Jurkat, Clone E6-1 (cell line): ENCODE measurements around the gene TOM1. TPM values are rescaled to one million over a fixed set of nuclear protein-coding genes. Genes with fewer than 3 reads are reported as not detected.

Source experiments
- DNase-seq: peaks from one replicate; pipeline ENCODE4 v3.0.0-alpha.2; 2011; ENCODE audit warnings: low read depth, low spot score
- H3K4me3 ChIP-seq: 2 replicates; pipeline ENCODE4 v1.5.1; 2011; ENCODE audit warnings: mild to moderate bottlenecking, low read length, control low read depth, moderate library complexity
- polyA plus RNA-seq: library from polyadenylated mRNA; unstranded; fragments of >200 nt; gene quantifications from one replicate; pipeline ENCODE4 v1.2.1, GENCODE V29; 2012; ENCODE audit warnings: missing spikeins; ENCODE audit not compliant: insufficient read length, insufficient read depth

TOM1 gene
- 23.6 TPM for polyA plus RNA-seq

DNA sequence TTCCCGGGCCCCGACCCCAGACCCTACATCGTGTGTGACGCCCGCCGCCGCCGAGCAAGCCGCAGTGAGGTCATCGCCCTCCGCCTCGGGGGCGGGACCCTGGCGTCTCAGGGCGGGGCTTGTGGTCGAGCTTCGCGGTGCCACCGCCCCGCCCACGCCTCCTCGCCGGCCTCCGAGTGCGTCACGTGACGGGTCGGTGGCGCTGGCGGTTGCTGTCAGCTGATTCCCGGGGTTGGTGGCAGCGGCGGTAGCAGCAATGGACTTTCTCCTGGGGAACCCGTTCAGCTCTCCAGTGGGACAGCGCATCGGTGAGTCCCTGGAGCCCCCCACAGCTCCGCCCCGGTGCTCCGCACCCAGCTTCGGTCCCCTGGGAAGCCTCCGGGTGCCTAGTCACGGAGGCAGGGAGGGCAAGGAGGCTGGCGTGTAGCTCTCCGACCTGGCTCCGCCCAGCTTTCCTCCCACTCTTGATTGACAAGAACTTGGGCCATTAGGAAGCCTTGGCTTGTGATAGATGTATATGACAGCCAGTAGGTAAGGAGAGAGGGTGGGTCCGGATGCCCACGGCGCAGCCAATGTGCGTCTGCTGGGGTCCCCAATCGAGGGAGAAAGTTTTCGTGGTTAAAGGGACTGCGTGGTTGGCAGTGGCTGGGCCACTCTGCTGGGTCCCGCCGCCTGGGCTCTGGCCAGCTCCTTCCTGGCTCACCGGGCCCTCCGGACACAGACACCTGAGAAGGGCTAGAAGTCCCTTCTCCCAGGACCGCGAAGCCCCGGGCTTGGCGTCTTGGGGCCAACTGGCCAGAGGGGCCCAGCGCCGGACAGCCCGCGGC, at the start of gene TOM1:
TOM1 (plus strand) TSS at position 222 of the 827 bp plus-strand sequence; CDS start at position 257, 35 bp downstream.
- peak; percentile 99 for DNase-seq
- H3K4me3 ChIP-seq: peak within 1 kb of the TSS; percentile 84

DNA sequence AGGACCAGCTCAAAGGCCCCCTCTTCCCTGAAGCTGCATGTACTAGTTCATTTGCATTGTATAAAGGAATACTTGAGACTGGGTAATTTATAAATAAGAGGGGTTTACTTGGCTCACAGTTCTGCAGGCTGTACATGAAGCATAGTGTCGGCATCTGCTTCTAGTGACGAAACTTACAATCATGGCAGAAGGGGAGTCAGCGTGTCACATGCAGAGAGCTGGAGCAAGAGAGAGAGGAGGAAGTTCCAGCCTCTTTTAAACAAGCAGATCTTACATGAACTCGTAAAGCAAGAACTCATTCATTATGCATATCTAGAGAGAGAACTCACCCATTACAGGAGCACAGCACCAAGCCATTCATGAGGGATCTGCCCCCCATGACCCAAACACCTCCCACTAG, 49.5 kb upstream of the TOM1 start:
- no peak for DNase-seq

DNA sequence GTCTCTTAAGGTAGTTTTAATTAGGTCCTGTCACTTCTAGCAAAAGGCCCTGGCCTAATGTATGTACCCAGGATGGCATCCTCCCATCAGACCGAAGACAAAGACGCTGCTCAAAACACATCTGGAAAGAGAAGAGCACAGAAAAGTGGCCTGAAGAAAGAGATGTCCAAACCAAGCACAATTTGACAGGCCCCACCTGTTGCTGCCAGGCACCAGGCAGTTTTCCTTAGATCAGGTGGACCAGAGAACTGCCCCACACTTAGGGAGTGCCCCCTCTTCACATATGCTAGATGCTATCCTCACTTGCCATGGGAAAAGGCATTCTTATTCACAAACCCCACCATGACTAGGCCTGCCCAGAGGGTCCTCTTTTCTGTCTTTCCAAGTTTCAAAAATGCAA, 45.7 kb upstream of the TOM1 start:
- no peak overlapping the region for H3K4me3 ChIP-seq
- no peak for DNase-seq

More for the DNA sequence above, 49.5 kb upstream of the TOM1 start:
- H3K4me3 ChIP-seq: no peak overlapping the region

DNA sequence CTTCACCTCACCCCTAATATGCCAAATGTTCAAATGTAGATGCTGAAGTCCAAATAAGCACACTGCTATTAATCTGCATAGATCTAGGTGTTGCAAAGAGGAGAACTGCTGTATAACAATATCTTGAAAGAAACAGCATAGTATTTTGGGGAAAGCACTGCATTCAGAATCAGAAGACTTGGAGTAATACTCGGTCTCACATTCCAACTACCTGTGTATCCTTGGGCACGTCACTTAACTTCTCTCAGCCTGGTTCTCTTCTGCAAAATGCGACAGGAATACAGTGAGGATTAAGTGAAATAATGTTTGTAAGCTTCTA, 42.7 kb upstream of the TOM1 start:
- DNase-seq: no peak
- H3K4me3 ChIP-seq: peak overlapping the region; percentile 64

DNA sequence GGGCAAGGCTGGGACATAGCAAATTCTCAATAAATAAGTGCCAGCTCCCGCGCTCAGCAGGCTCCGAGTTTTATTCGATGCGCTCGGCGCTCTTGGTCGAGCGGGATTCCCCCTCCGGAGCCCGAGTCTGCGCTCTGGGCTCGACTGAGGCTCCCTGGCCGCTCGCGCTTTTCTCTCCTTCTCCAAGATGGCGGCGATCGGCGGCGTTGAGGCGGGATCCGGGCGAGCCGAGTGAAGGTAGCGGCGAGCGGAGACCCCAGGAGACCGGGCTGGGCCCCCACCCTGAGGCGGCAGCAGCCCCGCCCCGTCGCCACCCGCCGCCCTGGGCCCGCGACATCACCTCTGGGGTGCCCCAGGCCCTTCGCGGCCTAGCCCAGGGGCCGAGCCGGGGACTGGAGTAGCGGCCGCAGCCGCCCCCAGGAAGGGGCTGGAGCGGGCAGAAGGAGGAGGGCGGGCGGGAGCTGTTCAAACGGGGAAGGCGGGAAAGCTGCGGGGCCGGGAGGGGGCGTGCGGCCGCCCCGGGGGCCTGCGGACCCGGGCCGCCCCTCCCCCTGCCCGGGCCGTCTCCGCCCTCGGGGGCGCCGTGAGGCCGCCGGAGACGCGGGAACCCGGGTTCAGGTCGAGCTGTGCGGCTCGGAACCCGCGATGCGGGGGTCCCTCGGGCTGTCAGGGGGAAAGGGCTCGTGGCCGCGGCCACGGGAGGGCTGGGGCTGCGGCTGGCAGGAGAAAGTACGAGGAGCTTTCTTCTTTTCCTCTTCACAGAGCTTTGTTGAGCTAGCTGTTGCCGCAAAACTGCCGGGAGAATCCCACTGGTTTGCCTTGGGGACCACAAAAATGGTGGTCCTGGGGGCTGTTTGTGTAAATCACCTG, 42.1 kb upstream of the TOM1 start, which contains the start of gene HMGXB4:
HMGXB4 (plus strand) TSS at position 173 of the 870 bp plus-strand sequence. CDS start 4,898 bp downstream, outside the sequence.
- H3K4me3 ChIP-seq: peak within 1 kb of the TSS; percentile 64
- peak; percentile 85 for DNase-seq

DNA sequence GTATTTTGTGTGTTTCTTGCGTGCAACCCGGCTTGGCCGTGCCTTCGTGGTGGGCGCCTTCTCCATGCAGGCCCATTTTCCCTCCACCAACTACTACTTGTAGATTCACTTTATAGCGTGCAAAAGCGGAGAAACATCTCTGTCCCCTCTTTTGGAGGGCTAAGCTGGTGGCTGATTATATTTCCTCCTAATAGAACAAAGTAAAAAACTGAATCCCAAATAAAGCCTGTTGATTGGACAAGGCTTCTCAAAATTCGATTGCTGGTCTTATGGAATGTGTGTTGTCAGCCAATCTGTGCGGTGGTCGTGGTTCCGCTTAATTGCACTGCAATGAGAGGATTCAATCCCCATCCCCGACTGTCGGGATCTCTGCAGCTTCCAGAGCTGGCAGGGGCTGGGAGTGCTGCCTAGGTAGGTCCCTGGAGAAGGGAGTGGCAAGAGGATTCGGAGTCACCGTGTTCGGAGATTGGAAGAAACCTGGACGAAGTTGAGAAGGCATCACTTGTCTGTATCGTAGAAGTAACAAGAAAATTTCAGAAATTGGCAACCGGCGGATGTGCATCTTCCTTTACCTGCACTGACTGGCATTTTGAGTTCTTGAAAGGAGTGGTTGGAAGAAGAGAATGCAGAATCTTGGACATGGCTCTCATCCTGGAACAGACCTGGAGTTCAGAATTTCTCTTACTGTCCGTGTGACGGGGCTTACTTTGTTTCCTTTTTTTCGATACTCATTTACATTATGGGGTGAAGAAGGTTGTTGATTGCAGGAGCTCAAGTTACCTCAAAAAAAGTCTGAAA, 41.3 kb upstream of the TOM1 start:
- DNase-seq: no peak
- peak overlapping the region; percentile 64 for H3K4me3 ChIP-seq

DNA sequence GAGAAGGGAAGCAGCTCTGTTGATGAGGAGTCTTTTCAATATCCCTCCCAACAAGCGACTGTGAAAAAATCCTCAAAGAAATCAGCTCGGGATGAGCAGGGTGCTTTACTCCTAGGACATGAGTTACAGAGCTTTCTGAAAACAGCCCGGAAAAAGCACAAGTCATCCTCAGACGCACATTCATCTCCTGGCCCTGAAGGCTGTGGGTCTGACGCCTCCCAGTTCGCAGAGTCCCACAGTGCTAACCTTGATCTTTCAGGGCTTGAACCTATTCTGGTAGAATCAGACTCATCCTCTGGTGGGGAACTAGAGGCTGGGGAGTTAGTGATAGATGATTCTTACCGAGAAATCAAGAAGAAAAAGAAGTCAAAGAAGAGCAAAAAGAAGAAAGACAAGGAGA, 34.7 kb upstream of the TOM1 start:
- no peak overlapping the region for H3K4me3 ChIP-seq
- DNase-seq: no peak

DNA sequence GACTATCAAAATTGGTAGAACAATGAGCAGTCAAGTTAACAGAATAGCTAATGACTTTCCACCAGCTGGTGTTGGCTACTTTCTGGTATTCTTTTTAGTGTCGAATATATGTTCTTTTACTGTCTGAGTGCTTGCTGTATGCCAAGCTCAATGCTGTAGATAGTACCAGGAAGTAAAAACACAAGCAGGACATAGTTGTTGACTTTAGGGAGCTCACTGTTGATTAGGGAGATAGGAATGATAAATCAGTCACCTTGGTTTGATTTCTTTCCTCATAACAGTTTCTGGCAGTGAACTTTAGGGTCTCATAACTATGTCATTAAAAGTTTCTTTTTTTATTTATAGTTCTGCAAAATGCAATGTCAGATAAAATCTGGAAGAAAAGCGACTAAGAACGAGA, 33.4 kb upstream of the TOM1 start:
- no peak overlapping the region for H3K4me3 ChIP-seq
- DNase-seq: no peak

DNA sequence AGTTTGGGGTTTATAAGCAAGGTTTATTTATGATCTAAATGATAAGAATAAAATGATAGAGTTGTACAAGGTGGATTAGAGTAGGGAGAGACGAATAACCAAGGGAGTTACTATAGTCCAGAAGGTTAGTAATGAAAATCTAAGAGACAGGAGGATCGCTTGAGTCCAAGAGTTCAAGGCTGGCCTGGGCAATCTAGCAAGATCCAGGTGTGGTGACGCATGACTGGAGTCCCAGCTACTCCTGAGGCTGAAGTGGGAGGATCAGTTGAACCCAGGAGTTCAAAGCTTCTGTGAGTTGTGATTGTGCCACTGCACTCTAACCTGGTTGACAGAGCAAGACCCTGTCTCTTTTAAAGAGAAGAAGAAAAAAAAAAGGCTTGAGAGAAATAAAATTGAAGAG, 30.1 kb upstream of the TOM1 start:
- no peak for DNase-seq
- H3K4me3 ChIP-seq: no peak overlapping the region

DNA sequence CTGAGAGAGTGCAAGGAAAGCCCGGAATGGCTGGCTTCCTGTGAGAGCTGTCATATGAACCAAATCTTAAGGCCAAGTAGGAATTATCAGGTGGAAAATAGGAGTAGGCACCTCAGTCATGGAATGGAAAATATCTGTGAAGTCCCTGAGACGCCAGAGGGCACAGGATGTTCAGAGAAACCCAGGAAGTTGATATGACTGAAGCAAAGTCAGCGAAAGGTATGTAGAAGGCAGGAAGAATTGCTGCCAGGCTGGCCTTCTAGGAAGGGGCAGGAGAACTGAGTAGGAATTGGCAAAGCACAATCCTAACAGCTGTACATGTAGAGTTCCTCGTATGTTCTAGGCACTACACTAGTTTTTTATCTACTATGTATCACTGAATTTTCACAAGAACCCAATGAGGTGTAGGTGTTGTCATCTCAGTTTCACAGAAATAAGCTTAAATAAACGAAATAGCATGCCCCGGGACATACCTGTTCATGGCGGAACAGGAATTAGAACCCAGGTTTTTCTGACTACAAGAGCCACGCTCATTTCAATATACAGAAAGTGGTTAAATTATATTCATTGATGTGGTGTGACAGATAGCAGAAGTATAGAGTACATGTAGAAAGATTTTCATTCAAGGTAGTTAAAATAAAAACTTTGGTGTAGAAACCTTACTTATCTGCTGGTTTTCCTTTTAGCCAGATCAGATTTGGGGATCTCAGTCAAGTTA, 25.4 kb upstream of the TOM1 start:
- H3K4me3 ChIP-seq: no peak overlapping the region
- DNase-seq: no peak

DNA sequence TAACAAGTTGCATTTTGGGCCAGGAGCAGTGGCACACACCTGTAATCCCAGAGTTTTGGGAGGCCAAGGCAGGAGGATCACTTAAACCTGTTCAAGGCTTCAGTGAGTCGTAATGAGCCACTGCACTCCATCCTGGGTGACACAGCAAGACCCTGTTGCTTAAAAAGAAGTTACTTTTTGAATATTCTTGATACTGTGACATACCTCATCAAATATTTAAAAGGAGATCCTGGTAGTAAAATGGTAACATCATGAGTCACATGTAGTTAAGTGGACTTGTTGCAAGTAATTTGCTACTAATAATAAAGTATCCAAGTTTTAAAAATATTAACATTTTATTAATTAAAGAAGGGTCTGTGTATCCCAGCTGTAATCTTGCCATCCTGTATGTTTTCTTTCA, 24.1 kb upstream of the TOM1 start:
- H3K4me3 ChIP-seq: no peak overlapping the region
- no peak for DNase-seq

DNA sequence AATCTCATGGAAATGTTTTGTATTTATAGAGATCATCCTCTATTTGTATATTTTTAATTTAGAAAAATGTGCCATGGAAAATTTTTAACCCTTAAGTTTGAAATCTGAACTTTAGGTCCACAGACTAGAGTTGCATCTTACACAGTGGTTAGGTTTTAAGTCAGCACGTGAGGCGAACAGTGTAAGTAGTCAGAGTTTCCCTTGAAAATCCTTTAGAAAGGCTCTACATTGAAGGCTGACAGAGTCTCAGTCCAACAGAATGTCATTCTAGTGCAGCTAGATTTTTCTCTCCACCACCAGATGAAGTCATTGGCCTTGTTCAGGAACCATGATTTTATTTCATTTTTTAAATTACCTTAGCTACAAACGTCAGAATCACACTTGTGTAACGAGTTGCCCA, 23.7 kb upstream of the TOM1 start:
- DNase-seq: no peak
- no peak overlapping the region for H3K4me3 ChIP-seq

DNA sequence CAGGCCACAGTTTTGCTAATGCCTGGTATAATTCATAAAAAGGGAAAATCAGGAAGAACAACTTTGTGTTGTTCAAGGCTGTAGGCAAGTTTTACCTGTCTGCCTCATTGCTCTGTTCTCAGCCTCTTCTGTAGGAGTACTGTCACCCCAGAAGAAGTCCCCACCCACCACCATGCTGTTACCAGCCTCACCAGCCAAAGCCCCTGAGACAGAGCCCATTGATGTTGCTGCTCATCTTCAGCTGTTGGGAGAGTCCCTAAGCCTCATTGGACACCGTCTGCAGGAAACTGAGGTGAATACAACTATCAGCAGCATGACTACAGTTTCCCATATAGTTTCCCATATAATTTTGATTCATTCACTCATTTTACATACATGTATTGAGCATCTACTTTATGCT, 11.6 kb upstream of the TOM1 start:
- no peak overlapping the region for H3K4me3 ChIP-seq

DNA sequence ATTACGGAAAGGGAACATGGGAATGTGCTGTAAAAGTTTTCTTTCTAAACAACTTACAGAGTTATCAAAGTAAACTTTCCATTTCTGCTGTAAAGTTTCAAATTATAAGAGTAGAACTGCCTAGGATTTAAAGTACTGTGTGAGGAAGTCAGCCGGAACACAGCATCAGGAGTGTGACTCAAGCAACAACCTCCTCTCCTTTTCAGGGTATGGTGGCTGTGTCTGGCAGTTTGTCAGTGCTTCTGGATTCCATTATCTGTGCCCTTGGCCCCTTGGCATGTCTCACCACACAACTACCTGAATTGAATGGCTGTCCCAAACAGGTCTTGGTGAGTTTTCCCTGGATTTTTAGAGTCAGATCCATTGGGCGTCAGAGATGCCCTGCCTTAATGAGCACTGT, 6.9 kb upstream of the TOM1 start:
- H3K4me3 ChIP-seq: no peak overlapping the region
- no peak for DNase-seq

More for the DNA sequence above, 11.6 kb upstream of the TOM1 start:
- DNase-seq: no peak

DNA sequence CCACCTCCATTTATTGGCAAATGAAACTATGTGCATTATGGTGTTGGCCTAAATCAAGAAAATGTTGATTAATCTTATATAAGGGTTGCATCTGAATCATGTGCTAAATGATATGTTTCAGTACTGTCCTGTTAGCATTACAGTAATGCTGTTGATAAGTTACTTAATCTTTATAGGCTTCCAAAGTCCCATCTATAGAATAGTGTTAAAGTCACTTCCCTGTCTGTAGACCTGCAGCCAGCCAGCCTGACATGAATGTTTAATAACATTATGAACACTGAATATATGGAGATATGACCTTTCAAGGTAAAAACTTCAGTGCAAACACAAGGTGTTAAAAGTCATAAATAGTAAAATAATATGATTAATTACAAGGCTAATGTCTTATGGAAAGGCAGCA, 3.6 kb upstream of the TOM1 start:
- DNase-seq: no peak
- no peak overlapping the region for H3K4me3 ChIP-seq

DNA sequence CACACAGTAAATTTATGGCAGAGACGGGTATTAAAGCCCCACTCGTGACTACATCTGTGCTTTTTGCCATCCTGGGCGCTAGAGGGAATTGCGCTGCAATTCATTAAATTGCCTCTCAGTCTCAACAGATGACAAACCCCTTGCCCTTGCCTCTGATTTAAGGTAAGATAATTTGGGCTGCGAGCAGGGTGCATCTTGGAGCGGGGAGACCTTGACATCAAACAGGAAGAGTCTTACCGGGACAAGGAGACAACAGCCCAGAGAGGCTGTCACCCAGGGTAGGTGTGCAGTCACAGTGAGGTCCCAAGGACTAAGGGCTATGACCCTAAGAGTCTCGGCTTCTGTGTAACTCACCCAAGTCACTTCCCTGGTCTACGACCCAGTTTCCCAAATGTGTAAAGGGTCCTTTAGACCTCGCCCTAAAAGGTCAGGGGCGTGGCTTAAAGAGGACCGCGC, 449 bp upstream of the TOM1 start:
- no peak for DNase-seq

DNA sequence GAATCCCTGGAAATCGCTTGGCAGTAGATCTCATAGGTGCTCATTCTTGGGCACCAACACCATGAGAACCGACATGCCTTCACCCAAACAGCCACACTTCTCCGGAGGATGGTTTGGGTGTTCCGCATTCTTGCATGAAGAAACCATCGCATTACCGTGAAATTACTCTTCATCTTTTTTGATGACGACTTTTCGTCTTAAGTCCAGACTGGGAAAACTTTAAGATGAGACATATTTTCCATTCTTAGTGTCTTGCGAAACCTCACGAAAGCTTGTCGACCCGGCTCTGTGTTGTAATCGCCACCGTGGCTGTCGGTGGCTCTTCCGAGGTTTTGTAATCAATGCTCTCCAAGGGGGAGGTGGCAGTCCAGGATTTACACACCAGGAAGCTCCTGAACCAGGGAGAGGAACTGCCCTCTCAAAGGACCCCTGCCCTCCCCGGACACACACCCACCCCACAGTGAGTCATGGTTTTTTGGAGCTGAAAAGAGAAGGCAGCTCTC, 1.7 kb downstream of the TOM1 start:
- no peak for DNase-seq
- no peak overlapping the region for H3K4me3 ChIP-seq

More for the DNA sequence above, 449 bp upstream of the TOM1 start:
- H3K4me3 ChIP-seq: peak overlapping the region; percentile 84

DNA sequence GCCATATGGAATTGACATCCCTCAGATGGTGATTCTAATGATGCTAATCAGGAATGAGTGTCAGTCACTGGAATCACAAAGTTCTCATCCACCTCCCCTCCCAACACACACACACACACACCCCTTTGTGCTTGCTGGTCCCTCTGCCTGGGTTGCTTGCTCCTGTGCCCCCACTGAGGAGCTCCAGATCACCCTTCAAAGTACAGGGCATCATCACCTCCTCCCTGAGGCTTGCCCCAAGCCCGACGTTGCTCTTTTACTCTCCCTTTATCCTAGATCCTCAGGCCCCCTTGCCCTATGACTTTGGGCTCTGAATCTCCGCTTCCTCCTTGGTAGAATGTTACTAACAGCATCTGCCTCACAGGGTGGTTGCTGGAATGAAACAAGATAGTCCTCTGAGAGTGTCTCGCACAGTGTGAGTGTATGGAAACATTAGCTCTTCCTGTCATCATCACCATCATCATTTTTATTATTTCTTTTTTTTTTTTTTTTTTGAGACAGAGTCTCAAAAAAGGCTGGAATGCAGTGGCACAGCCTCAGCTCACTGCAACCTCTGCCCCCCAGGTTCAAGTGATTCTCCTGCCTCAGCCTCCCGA, 3.4 kb downstream of the TOM1 start:
- DNase-seq: no peak
- H3K4me3 ChIP-seq: no peak overlapping the region
